ENCODE data around the gene MED26. TPM values are rescaled to one million over a fixed set of nuclear protein-coding genes. Genes with fewer than 3 reads are reported as not detected.

The MED26 gene
- total and polyA plus RNA-seq, 10 of the 15 experiments (the other 5 are each of a cell fraction or from before 2014, with no cell fraction given): 1.1 to 21.4 (median 9.7) TPM

GRCh38 chr19:16572332-16573211 lies 55.4 kb downstream of the MED26 start, which contains the start of gene SLC35E1 (continued):
- TF ChIP-seq ATF3 (IDR thresholded peaks at IDR 0.05; ENCODE audit: borderline replicate concordance, extremely low read depth, low read depth, low read length) (peak; percentile 92), MEF2B (IDR thresholded peaks at IDR 0.05; ENCODE audit: partially characterized antibody, poor library complexity, severe bottlenecking) (no peak), ZBED1 (IDR thresholded peaks at IDR 0.05; ENCODE audit: borderline replicate concordance) (no peak), YBX1 (IDR thresholded peaks at IDR 0.05) (no peak), TARDBP (IDR thresholded peaks at IDR 0.05; ENCODE audit: borderline replicate concordance) (peak; percentile 54; the same call in 1 of the 2 replicates), EED (IDR thresholded peaks at IDR 0.05; ENCODE audit: low read depth) (0 out of 2 replicates have a peak, but pooled peaks have one; percentile 38), WRNIP1 (IDR thresholded peaks at IDR 0.05; ENCODE audit: borderline replicate concordance, low read depth, low read length) (no peak), E2F8 (IDR thresholded peaks at IDR 0.05; ENCODE audit: low read depth, partially characterized antibody) (no peak), SRF (IDR thresholded peaks at IDR 0.05; ENCODE audit: low read depth in 2 of 2, low read length in 2 of 2) (peak; percentile 73 to 94), ZNF592 (IDR thresholded peaks at IDR 0.05) (no peak), E4F1 (IDR thresholded peaks at IDR 0.05; ENCODE audit: borderline replicate concordance, partially characterized antibody) (peak; percentile 61), MAX (IDR thresholded peaks at IDR 0.05; ENCODE audit: low read depth, low read length) (peak; percentile 63; the same call in 1 of the 2 replicates), CBFB (IDR thresholded peaks at IDR 0.05; ENCODE audit: low read depth) (no peak), EP300 (IDR thresholded peaks at IDR 0.05; ENCODE audit: borderline replicate concordance in 1 of 2, control insufficient read depth in 1 of 2, low read depth in 2 of 2, low read length in 2 of 2) (no peak), HDGF (IDR thresholded peaks at IDR 0.05) (no peak)

Data from GM12878 (cell line).